NCI-H146 treated with DMSO at 0.1 percent for 48 hours (cell line): ENCODE measurements around the gene TRPV5.

Experiments used
- DNase-seq: peaks from one replicate; lab custom pipeline; 2025; ENCODE audit not compliant: unreplicated experiment; lab: John Stamatoyannopoulos, UW

The TRPV5 gene

DNA sequence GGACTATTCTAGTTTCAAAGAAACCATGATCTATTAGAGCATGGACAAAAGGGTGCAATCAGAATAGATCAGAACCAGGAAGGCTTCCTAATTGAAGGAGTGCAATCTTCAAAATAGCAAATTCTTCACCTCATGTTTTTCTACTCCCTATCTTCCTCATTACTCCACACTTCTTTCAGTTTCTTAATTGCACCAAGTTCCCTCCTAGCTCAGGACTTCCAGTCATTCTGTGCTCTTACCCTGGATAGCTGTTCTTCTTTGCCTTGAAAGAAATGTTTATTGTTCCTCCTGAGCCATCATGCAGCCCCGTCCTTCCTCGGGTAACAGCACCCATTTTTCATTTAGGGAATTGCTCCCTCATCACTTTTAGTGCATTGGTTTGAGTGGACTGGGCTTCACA, 23.1 kb downstream of the TRPV5 start:
- no peak for DNase-seq

DNA sequence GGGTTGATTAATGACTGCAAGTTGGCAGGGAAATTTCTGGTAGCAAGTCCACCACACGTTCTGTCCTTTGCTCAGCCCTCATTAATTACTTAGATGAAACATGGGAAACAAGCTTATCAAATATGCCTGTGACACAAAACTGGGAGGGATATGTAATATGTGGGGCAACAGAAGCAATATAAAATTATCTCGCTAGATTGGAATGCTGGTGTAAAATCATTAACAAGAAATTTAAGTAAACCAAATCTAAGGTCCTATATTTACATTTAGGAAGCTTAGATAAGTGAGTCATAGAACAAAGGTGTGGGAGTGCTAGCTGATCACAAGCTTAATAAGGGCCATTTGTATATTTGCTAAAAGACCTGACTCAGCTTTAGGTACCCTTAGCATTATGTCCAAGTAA, 23.5 kb downstream of the TRPV5 start:
- DNase-seq: no peak

DNA sequence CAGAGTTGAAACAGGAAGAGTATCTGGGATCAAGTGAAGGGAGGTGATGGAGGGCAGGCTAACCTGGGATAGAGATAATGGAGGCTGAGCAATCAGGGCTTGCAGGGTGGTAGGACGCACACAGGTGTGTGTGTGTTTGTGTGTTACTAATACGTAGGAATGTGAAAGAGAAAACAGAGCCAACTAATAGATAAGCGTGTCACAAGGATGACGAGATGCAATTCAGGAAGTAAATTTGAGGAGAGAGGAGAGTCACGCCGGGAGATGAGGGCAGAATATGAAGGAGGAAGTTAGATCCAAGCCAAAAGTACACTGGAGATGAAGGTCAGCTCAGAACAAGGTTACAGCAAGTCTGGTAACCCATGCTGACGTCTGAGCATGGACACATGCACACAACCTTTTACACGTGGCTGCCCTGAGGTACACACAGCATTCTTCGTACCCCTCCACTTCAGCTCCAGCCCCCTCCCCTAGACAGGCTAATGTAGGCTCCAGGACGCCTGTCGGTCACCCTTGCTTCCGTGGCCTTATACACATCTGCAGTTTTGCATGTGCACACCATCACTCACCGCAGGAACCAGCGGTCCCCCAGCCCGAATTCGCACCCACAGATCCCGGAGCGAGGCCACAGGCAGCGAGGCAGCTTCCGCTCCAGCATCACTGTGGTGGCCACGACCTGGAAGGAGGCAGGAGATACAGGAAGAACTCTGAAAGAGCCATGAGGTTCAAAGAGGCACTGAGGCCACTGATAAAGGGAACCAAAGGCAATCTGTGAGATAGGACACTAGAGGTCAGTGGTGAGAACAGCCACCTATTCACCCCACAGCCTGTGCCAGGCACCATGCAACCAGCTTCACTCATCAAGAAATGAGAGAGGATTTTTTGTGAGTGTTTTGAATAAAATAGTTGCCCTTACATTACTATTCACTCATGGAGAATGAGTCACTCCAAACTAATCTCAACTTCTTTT, 24.3 kb downstream of the TRPV5 start:
- DNase-seq: no peak

DNA sequence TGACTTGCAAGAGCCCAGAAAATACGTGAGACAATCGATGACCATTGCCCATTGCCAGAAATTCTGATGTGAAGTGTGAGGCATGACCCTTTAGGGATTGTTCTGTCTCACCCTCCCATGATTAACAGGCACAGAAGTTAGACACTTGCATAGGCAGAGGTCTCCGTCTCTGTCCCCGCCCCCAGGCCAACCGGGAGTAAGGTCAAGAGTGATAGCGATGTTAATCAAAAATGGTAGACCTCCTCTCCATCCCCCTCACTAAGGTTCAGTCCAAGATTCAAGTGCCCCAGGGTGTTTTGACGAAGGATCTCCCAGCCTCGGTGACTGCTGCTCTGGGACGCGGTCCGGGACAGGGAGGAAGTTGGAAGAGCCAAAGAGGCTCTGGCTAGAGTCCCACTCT, 25.3 kb downstream of the TRPV5 start:
- DNase-seq: no peak

DNA sequence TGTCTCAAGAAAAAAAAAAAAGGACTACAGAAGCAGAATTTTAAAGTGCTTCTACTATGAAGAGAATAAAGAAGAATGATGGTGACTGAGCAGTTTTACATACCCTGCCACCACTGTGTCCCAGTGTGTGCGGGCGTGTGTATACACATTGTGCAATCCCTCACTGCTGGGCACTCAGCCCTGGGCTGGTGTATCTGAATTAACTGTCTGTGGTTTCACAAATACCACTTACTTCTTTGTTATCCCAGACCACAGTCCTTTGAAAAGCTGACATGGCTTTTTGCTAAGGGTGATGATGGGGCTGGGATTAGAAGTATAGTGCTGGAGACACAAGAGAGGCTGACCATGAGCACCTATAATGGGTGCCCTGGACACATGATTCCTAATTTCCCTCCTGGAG, 26.9 kb downstream of the TRPV5 start:
- DNase-seq: no peak

DNA sequence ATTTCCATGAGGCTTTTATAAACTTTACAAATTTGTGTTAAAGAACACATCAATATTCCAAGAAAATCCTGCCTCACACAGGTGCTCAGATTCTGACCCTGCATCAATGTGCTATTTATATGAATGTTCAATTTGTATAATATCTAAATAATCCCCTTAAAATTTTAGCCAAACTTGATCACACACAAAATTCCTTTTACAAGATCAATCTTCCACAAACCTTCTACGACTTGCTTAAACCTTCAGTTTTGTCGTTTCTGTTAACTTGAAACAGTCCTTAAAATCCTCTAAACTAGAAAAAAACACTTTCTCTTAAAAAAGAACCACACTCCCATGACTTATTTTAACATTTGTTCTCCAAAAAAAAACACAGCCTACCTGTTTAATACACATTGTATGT, 27.8 kb downstream of the TRPV5 start:
- DNase-seq: no peak

DNA sequence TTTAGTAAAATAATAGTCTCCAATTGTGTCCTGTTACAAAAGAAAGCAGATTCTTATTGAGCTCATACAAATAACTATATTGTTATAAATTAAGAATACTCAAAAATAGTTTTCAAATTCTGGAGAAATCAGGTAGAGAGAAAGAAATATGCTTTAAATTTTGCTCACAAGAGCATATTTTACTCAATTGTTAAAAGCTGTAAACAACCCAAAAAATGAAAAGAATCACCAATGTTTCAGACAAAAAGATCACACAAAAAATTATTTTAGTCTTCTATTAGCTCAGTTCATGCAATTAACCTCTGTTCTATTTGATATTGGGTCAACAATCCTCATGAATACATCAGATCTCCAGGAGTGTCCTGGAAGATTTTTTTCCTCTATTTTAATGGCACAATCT, 29.4 kb downstream of the TRPV5 start:
- no peak for DNase-seq

DNA sequence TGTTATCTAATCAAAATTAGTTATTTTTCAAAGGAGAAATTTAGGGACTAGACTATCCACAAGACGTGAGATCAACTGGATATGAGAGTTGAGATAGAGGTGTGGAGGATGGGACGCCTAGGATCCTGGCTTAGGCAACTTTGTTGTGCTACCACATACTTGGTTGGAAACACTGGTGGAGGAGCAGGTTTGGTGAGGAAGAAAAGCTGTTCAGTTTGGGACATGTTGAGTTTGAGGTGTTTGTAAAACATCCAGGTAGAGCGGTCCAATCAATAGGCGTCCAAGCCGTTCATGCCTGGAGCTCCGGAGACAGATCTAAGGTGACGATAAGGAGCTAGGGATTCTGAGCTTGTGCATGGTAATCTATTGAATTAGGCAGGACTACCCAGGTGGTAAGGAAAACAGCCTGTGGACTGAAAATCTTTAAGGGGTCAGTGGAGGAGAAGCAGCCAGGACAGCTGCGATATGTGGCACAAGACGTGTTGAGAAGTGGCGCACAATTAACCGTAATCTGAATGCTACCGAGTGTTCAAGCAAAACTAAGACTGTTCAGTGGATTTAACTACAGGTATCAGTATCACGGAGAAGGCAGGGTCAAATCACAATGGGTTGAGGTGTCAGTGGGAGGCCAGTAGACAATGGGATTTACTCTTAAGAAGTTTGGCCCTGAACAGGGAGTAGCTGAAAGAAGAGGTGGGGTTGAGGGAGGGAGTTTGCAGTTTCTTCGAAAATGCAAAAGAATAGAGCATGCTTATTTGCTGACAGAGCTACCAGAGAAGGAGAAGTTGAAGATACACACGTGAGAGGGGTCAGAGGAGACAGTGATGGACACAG, 31.9 kb downstream of the TRPV5 start:
- no peak for DNase-seq

DNA sequence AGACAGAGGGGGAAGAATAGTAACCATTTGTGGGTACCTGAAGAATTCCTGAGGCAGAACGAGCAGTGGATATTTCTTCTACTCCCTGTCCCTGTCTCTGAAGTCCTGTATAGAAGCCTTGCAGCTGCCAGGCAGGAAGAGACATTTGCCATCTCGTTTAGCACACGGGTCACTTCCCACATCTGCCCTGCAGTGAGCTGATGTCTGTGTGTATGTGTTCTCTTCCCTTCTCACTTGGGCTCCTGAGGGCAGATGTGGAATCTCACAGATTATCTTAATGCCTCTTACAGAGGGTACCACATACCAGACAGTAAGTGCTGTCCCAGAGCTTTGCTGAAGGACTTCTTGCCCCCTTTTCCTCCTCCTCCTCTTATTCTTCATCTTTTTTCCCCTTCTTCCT, 33.9 kb downstream of the TRPV5 start:
- DNase-seq: no peak

DNA sequence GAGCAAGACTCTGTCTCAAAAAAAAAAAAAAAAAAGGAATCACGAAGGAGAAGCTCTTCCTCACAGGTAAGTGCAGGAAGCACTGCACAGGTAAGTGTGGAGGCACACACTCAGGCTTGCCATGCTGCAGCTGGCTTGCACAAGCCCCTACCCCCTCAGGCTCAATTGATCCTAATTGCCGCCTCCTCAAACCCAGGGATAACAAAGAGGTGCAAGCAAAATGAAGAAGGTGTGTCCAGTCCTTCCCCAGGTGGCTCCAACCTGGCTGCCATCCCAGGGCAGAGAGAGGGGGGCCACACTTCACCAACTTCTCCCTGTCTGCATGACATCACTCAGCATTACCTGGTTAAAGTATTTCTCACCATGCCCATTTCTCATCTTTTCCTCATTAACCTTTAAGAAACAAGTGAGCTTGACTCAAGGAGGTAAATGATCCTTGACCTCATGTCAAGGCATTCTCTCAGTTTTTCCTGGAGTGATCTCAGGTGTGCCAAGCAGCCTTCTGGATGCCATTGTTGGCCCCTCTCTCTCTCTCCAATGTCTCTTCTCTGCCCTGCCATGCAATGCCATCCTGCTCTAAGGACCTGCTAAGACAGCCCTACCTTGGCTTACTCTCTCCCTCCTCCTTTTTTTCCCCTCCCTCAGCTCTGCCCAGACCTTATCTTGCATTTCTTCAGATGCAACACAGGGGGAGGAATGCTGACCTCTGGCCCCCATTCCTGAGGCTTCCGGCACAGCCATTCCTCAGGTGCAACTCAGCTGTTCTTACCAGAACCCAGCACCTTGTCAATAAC, 35.0 kb downstream of the TRPV5 start:
- no peak for DNase-seq

DNA sequence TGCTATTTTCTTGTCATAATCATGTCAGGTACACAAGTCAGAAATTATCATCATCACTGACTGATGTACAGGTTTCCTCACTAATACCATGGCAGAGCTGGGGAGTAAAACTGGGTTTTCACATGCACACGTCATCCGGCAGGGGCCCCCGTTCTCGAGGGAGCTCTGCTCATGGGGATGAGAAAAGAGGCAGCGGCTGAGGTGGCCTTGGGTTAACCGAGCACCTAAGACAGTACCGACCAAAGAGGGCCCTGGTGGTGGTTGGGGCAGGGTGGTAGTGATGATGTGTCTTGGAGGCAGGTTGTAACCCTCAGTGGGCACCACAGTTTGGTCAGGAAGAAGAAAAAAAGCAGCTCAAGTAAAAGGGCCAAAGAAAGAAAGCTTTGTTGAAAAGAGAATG, 35.9 kb downstream of the TRPV5 start:
- DNase-seq: no peak

DNA sequence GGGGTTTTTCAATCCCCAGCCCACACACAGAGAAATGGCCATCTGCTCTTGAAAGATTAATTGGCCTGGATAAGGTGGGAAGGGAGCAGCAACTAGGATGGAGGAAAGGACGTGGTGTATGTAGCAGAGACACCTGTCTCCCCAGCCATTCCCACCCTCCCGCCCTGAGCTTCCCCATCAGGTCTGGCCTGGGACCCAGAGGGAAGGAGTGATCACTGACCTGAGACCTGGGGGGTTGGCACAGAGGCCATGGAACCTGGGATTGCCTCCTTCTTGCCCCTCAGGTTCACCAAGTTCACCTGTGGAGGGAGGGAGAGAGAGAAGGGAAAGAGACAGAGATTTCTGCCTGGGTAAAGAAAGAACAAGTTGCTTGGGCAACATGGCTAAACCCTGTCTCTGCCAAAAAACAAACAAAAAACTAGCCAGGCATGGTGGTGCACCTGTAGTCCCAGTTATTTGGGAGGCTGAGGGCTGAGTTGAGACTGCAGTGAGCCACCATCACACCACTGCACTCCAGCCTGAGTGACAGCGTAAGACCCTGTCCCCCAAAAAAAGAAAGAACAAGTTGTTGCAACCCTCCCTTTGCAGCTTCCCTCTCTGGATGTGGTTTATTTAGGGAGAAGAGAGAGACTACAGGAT, 36.7 kb downstream of the TRPV5 start:
- DNase-seq: no peak

DNA sequence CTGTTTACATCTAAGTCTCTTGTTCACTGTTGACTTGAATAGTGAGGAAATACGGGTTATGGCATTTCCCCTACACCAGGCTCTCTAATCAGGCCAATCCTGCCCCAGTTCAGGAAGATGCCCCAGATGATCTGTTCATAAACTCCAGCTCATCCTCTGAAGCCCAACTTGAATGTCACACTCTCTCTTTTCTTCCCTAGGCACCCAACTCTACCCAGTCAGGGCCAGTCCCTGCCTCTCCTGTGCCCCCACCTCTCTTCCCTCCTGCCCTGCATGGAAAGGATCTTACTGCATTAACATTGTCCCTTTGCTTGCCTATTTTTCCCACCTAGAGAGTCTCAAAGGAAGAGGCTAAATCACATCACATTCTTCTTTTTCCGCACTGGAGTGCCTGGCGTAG, 37.4 kb downstream of the TRPV5 start:
- no peak for DNase-seq

DNA sequence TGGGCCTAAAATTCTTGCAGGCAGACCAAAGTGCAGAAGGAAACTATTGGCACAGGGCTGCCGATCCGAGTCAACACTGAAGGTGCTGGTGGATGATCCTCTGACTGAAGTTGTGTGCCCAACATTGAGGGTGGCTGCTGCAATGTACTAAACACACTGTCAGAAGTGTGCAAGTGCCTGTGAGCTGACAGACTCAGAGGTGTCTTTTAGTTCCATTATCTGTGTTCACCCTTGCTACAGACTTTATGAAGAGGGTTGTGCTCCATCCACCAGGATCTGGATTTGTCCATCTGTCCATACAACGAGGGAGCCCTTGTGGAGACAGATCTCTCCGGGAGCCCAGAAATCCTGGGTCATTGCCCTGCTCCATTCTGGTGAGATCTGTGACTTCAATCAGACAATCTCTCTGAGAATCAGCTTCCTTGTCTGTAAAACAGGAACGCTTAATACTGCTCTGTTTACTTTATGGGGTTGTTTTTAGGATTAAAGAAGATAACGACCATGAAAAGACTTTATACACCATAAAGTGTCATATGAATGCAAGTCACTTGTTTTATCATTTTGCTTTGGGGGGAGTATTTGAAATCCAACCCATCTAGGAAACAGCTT, 38.5 kb downstream of the TRPV5 start:
- no peak for DNase-seq

DNA sequence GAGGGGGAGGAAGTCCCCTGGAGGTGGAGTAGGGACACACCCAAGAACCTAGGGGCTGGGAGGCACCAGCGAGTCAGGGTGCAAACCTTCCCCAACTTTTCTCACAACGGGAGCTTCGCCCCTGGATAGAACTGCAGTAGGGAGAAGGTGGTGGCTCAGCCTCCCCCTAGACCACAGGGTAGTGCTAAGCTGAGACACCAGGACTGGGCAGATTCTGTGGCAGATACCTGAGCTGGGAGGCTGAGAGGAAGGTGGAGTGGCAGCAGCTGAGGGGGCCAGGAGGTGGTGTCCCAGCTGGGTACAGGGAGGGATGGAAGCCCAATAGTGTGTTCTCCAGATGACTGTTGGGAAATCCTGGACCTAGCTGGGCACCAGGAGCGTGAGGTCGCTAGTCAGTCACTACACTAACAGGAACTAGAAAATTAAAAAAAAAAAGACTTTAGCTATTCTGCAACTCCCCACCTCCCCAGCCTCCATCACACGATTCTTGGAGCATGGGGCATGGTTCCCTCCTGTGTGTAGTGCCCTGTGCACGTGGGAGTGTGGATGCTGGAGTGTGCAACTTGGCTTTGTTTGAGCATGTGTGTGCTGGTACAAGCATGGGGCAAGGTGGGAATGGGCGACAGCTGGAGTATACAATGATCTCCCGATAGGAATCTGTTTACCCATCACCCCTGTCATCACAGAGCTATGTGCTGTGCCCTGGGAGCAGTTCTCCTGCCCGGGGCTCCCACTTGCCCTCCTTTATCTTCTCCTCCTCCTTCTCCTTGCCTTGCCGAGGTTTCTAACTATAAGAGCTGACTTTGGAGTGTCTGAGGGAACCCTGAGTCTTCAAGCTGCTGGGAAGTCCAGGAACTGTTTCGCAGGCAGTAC, 39.2 kb downstream of the TRPV5 start:
- DNase-seq: no peak

DNA sequence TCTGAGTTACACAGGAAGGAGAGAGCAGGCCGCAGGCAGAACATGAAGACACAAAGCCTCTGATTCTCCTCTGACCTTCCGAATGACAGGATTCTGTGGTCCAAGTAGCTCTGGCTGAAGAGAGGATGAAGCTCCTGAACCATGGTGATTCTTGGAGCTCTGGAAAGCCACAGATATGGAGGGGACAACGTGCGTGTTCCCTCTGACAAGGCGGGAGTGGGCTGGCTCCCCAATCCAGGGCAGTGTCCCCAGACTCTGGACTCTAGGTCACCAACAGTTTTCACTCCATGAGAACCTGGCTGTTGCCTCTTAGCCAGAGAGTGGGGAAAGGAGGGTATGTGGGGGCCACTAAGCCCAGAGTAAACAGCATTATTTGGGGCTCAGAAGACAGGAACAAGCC, 40.6 kb downstream of the TRPV5 start:
- DNase-seq: no peak

DNA sequence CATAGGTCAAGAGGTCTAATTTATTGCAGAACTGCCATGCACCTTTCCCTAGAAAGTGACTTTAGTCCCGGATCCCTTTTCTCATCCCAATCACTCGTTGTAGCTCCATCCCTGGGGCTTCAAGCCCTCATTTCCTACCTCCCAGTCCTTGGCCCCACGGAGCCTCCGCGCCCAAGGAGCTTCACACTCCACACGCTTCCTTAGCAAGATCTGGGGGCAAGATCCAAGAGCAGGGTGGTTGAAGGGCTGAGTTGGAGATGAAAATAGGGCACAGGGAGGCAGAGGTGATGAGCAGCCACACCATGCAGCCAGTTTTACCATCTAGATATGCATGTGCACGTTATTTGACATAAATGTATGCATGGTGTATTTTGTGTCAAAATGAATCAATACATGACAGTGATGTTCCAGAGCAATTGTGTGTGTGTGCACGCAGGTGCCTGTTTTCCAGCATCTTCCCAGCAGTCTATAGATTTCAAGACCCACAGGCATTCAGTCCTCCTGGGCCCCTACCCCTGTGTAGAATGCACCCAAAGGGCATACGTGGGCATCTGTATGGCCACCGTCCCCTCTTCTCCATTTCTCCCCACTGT, 42.0 kb downstream of the TRPV5 start:
- no peak for DNase-seq

DNA sequence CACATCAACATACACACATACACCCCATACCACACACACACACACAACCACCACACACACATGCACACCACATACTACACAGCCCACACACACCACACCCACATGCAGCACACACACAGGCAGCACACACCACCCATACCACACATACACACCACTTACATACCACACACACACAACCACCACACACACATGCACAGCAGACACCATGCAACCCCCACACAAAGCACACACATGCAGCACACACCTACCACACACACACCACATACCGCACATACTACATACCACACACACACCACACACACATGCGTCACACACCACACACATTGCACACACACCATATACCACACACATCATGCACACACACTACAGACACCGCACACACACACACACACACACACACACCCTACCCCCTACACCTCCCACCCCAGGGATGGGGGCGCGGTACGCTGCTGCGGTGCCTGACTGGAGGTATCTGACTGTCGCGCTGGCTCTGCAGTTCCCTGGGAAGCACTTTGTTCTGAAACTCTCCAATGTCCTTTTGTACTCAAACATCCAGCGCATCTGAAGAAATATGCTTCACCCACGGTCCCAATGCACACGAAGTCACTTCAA, 42.6 kb downstream of the TRPV5 start:
- no peak for DNase-seq

DNA sequence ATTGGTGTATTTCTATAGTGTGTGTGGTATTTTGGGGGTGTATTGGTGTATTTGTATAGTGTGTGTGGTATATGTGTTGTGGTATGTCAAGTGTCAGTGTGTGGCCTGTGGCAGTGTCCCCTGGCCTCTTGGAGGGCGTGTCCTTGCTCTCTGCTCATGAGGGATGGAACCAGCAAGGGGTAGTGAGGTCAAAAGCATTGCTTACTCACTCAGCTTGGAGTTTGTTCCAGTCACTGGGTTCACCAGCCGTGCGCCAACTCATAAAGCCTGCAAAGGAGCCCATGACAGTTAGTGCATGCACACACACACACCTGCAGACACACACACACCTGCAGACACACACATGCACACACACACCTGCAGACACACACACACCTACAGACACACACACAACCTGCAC, 43.7 kb downstream of the TRPV5 start:
- DNase-seq: no peak
